Measurements from ENCODE around the gene FGF19. TPM values are rescaled to one million over a fixed set of nuclear protein-coding genes. Genes with fewer than 3 reads are reported as not detected.
A peak's percentile ranks its signal among the peaks of the same experiment; 100 is the strongest.

The FGF19 gene
- total RNA-seq, 2 experiments from 2014 or later: 0.09 TPM; not detected in 1

- Mint-ChIP-seq H3K36me3 (ENCODE audit: low read depth) (peaks cover 4% of the 10 kb centered on the region), H3K27me3 (peaks cover 19% of the 10 kb centered on the region), H3K4me1 (no peaks in the 10 kb centered on the region), H3K9me3 (ENCODE audit: low read depth) (peaks cover 9% of the 10 kb centered on the region), H3K4me3 (no peak overlapping the region), H3K27ac (no peak overlapping the region)
- intact Hi-C loops (cut with DNase I, micrococcal nuclease): no loop called here
- ATAC-seq: no peak
- CTCF ChIA-PET: no interaction called here
- DNase-seq: no peak
- POLR2A ChIA-PET: interaction anchor here (0.7 kb wide), 1 partner anchor 100 kb away, joined by 3 read pairs; no protein-coding TSS in a partner anchor
Measured at GRCh38 chr11:69732910-69733309, 29.1 kb upstream of the FGF19 start.

GRCh38 chr11:69731110-69731509 lies 27.3 kb upstream of the FGF19 start:
- CTCF ChIA-PET: no interaction called here
- Mint-ChIP-seq H3K36me3 (ENCODE audit: low read depth) (peaks cover 4% of the 10 kb centered on the region), H3K27me3 (peaks cover 21% of the 10 kb centered on the region), H3K4me1 (no peaks in the 10 kb centered on the region), H3K9me3 (ENCODE audit: low read depth) (peaks cover 9% of the 10 kb centered on the region), H3K4me3 (no peak overlapping the region), H3K27ac (no peak overlapping the region)
- POLR2A ChIA-PET: no interaction called here
- no peak for ATAC-seq
- DNase-seq: no peak
- intact Hi-C loops (cut with DNase I, micrococcal nuclease): no loop called here

- intact Hi-C loops (cut with DNase I, micrococcal nuclease): no loop called here
- H3K27me3 Mint-ChIP-seq: peaks cover 25% of the 10 kb centered on the region
- H3K9me3 Mint-ChIP-seq (ENCODE audit: low read depth): peaks cover 9% of the 10 kb centered on the region
- ChIA-PET CTCF (no interaction called here), POLR2A (no interaction called here)
- H3K4me3 Mint-ChIP-seq: no peak overlapping the region
- ATAC-seq (no peak), DNase-seq (no peak)
- no peak overlapping the region for H3K27ac Mint-ChIP-seq
- no peaks in the 10 kb centered on the region for H3K4me1 Mint-ChIP-seq
- H3K36me3 Mint-ChIP-seq (ENCODE audit: low read depth): peaks cover 4% of the 10 kb centered on the region
Measured at GRCh38 chr11:69730500-69730899, 26.7 kb upstream of the FGF19 start.

- peaks cover 4% of the 10 kb centered on the region for H3K9me3 Mint-ChIP-seq (ENCODE audit: low read depth)
- ATAC-seq: no peak
Measured at GRCh38 chr11:69729252-69729651, 25.4 kb upstream of the FGF19 start.

GRCh38 chr11:69727266-69727665 lies 23.4 kb upstream of the FGF19 start:
- Mint-ChIP-seq H3K4me3 (no peak overlapping the region), H3K9me3 (ENCODE audit: low read depth) (no peaks in the 10 kb centered on the region), H3K36me3 (ENCODE audit: low read depth) (peaks cover 1% of the 10 kb centered on the region), H3K27me3 (peaks cover 37% of the 10 kb centered on the region), H3K4me1 (no peaks in the 10 kb centered on the region), H3K27ac (no peak overlapping the region)
- CTCF ChIA-PET: no interaction called here
- ATAC-seq (no peak), DNase-seq (no peak)
- POLR2A ChIA-PET: no interaction called here
- intact Hi-C loops (cut with DNase I, micrococcal nuclease): no loop called here

More at GRCh38 chr11:69729252-69729651, 25.4 kb upstream of the FGF19 start:
- H3K27me3 Mint-ChIP-seq: peaks cover 28% of the 10 kb centered on the region
- H3K4me3 Mint-ChIP-seq: no peak overlapping the region
- no peak overlapping the region for H3K27ac Mint-ChIP-seq
- POLR2A ChIA-PET: no interaction called here
- H3K4me1 Mint-ChIP-seq: no peaks in the 10 kb centered on the region
- CTCF ChIA-PET: no interaction called here
- DNase-seq: no peak
- peaks cover 1% of the 10 kb centered on the region for H3K36me3 Mint-ChIP-seq (ENCODE audit: low read depth)
- intact Hi-C loops (cut with DNase I, micrococcal nuclease): no loop called here

- H3K36me3 Mint-ChIP-seq (ENCODE audit: low read depth): peaks cover 1% of the 10 kb centered on the region
- POLR2A ChIA-PET: no interaction called here
- ATAC-seq (no peak), DNase-seq (no peak)
- no peaks in the 10 kb centered on the region for H3K9me3 Mint-ChIP-seq (ENCODE audit: low read depth)
- CTCF ChIA-PET: no interaction called here
- no peaks in the 10 kb centered on the region for H3K4me1 Mint-ChIP-seq
- H3K27ac Mint-ChIP-seq: no peak overlapping the region
- intact Hi-C loops (cut with DNase I, micrococcal nuclease): no loop called here
- H3K27me3 Mint-ChIP-seq: peaks cover 41% of the 10 kb centered on the region
- H3K4me3 Mint-ChIP-seq: no peak overlapping the region
Measured at GRCh38 chr11:69726481-69726880, 22.7 kb upstream of the FGF19 start.

GRCh38 chr11:69726019-69726418 lies 22.2 kb upstream of the FGF19 start:
- Mint-ChIP-seq H3K27me3 (peaks cover 44% of the 10 kb centered on the region), H3K4me3 (no peak overlapping the region), H3K36me3 (ENCODE audit: low read depth) (peaks cover 1% of the 10 kb centered on the region), H3K4me1 (no peaks in the 10 kb centered on the region), H3K9me3 (ENCODE audit: low read depth) (no peaks in the 10 kb centered on the region), H3K27ac (no peak overlapping the region)
- ATAC-seq (no peak), DNase-seq (no peak)
- intact Hi-C loops (cut with DNase I, micrococcal nuclease): no loop called here
- POLR2A ChIA-PET: no interaction called here
- CTCF ChIA-PET: no interaction called here

- intact Hi-C loops (cut with DNase I, micrococcal nuclease): no loop called here
- Mint-ChIP-seq H3K4me1 (no peaks in the 10 kb centered on the region), H3K27ac (no peak overlapping the region), H3K4me3 (no peak overlapping the region), H3K9me3 (ENCODE audit: low read depth) (no peaks in the 10 kb centered on the region), H3K27me3 (peaks cover 50% of the 10 kb centered on the region), H3K36me3 (ENCODE audit: low read depth) (no peaks in the 10 kb centered on the region)
- POLR2A ChIA-PET: no interaction called here
- CTCF ChIA-PET: no interaction called here
- DNase-seq: no peak
- no peak for ATAC-seq
Measured at GRCh38 chr11:69721745-69722144, 17.9 kb upstream of the FGF19 start.

GRCh38 chr11:69721106-69721505 lies 17.3 kb upstream of the FGF19 start:
- Mint-ChIP-seq H3K4me1 (no peaks in the 10 kb centered on the region), H3K9me3 (ENCODE audit: low read depth) (no peaks in the 10 kb centered on the region), H3K27me3 (peaks cover 48% of the 10 kb centered on the region), H3K36me3 (ENCODE audit: low read depth) (no peaks in the 10 kb centered on the region), H3K4me3 (no peak overlapping the region), H3K27ac (no peak overlapping the region)
- intact Hi-C loops (cut with DNase I, micrococcal nuclease): no loop called here
- POLR2A ChIA-PET: no interaction called here
- CTCF ChIA-PET: interaction anchor here (0.9 kb wide), 1 partner anchor 17 kb away, joined by 3 read pairs; no protein-coding TSS in a partner anchor
- ATAC-seq (no peak), DNase-seq (no peak)

GRCh38 chr11:69718912-69719311 lies 15.1 kb upstream of the FGF19 start:
- Mint-ChIP-seq H3K9me3 (ENCODE audit: low read depth) (no peaks in the 10 kb centered on the region), H3K27me3 (peaks cover 36% of the 10 kb centered on the region), H3K4me1 (no peaks in the 10 kb centered on the region), H3K36me3 (ENCODE audit: low read depth) (no peaks in the 10 kb centered on the region), H3K27ac (no peak overlapping the region), H3K4me3 (no peak overlapping the region)
- ChIA-PET CTCF (no interaction called here), POLR2A (no interaction called here)
- ATAC-seq (no peak), DNase-seq (no peak)
- intact Hi-C loops (cut with DNase I, micrococcal nuclease): no loop called here

GRCh38 chr11:69718147-69718546 lies 14.3 kb upstream of the FGF19 start:
- no peak for ATAC-seq
- POLR2A ChIA-PET: no interaction called here
- CTCF ChIA-PET: interaction anchor here (0.7 kb wide), 1 partner anchor 22 kb away, joined by 3 read pairs; no protein-coding TSS in a partner anchor
- intact Hi-C loops (cut with DNase I, micrococcal nuclease): no loop called here
- Mint-ChIP-seq H3K9me3 (ENCODE audit: low read depth) (no peaks in the 10 kb centered on the region), H3K36me3 (ENCODE audit: low read depth) (no peaks in the 10 kb centered on the region), H3K4me1 (no peaks in the 10 kb centered on the region), H3K27me3 (peaks cover 34% of the 10 kb centered on the region), H3K4me3 (no peak overlapping the region), H3K27ac (no peak overlapping the region)
- peak; percentile 48 for DNase-seq

GRCh38 chr11:69716891-69717747 lies 13.3 kb upstream of the FGF19 start:
- intact Hi-C loops (cut with DNase I, micrococcal nuclease): no loop called here
- ChIA-PET POLR2A (no interaction called here), CTCF (no interaction called here)
- peaks cover 3% of the 10 kb centered on the region for H3K9me3 Mint-ChIP-seq (ENCODE audit: low read depth)
- H3K27me3 Mint-ChIP-seq: peaks cover 26% of the 10 kb centered on the region
- H3K36me3 Mint-ChIP-seq (ENCODE audit: low read depth): no peaks in the 10 kb centered on the region
- H3K4me3 Mint-ChIP-seq: no peak overlapping the region
- H3K27ac Mint-ChIP-seq: no peak overlapping the region
- peaks cover 3% of the 10 kb centered on the region for H3K4me1 Mint-ChIP-seq
- ATAC-seq (no peak), DNase-seq (no peak)

All from activated CD4-positive, alpha-beta T cell treated with anti-CD3 and anti-CD28 coated beads for 36 hours (primary cell).